ENCODE measurements around the gene FUT1. TPM values are rescaled to one million over a fixed set of nuclear protein-coding genes. Genes with fewer than 3 reads are reported as not detected.

The FUT1 gene
- polyA plus RNA-seq, 1 donor (not counting 4 experiments of a cell fraction or from before 2014, with no cell fraction given) = 3.7 TPM

DNA sequence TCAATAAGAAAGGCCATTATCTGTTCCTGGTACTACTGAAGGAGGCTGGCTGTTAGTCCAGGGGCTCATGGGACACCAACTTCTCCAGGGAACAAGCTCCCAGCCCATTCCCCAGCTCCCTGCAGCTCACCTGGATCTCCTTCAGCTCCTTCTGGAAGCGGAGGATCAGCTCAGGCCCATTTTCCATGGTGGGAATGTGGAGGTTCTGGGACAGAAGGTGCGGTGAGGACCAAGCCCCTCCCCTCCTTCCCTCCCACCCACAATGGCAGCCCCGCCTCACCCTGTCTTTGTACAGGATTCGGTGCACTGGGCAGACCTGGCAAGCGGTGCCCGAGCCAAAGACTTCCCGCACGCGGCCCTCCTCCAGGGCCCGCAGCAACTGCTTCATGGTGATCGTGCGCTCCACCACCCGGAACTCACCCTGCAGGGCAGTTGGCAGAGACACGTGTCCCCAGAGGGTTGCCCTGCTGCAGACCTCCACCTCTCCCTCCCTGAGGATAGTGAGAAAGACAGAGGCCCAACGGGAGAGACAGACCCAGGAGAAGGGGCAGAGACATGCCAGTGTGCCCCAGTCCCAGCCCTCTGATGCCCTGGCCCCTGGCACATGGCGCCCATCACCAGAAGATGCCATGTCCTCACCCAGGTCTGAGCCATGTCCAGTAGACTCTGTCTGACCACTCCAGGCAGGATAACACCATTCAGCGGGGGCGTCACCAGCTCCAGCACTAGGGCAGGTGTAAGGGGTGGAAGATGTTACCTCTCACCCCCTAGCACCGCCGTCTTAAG lies 44.0 kb upstream of the FUT1 start:
- peaks cover 15% of the 10 kb centered on the region for H3K4me1 ChIP-seq (ENCODE audit: control insufficient read depth, extremely low read depth, insufficient read depth, low read length)
- FAIRE-seq (no peak), DNase-seq (ENCODE audit: low read depth, low spot score) (no peak)
- H2AFZ ChIP-seq (ENCODE audit: control insufficient read depth, low read length) = no peak overlapping the region
- H3K9me3 ChIP-seq (ENCODE audit: control insufficient read depth, low read depth, low read length) = no peaks in the 10 kb centered on the region
- no peaks in the 10 kb centered on the region for H3K27me3 ChIP-seq (ENCODE audit: control insufficient read depth, extremely low read depth, insufficient read depth, low read length)
- no peak overlapping the region for H3K4me2 ChIP-seq (ENCODE audit: control insufficient read depth, extremely low read depth, insufficient read depth, low read depth, low read length)
- no peak for TF ChIP-seq EZH2 (IDR thresholded peaks at IDR 0.05; ENCODE audit: low read length)
- TF ChIP-seq, protein P1, sequence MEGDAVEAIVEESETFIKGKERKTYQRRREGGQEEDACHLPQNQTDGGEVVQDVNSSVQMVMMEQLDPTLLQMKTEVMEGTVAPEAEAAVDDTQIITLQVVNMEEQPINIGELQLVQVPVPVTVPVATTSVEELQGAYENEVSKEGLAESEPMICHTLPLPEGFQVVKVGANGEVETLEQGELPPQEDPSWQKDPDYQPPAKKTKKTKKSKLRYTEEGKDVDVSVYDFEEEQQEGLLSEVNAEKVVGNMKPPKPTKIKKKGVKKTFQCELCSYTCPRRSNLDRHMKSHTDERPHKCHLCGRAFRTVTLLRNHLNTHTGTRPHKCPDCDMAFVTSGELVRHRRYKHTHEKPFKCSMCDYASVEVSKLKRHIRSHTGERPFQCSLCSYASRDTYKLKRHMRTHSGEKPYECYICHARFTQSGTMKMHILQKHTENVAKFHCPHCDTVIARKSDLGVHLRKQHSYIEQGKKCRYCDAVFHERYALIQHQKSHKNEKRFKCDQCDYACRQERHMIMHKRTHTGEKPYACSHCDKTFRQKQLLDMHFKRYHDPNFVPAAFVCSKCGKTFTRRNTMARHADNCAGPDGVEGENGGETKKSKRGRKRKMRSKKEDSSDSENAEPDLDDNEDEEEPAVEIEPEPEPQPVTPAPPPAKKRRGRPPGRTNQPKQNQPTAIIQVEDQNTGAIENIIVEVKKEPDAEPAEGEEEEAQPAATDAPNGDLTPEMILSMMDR (optimal IDR thresholded peaks at IDR 0.05 in 1 of 3, IDR thresholded peaks at IDR 0.05 in 1 of 3, conservative IDR thresholded peaks at IDR 0.05 in 1 of 3; ENCODE audit: extremely low read depth in 1 of 3, insufficient read depth in 2 of 3, low read length in 3 of 3) = no peak
- H3K36me3 ChIP-seq (ENCODE audit: control insufficient read depth in 2 of 2, extremely low read depth in 1 of 2, insufficient read depth in 2 of 2, low read length in 2 of 2) = no peaks in the 10 kb centered on the region
- H3K9ac ChIP-seq (ENCODE audit: control insufficient read depth, extremely low read depth, insufficient read depth, low read length) = no peak overlapping the region
- H3K79me2 ChIP-seq (ENCODE audit: control insufficient read depth, insufficient read depth, low read length) = no peaks in the 10 kb centered on the region
- no peak overlapping the region for H3K4me3 ChIP-seq (ENCODE audit: control insufficient read depth in 2 of 3, extremely low read depth in 1 of 3, insufficient read depth in 2 of 3, low read depth in 1 of 3, low read length in 3 of 3)
- H4K20me1 ChIP-seq (ENCODE audit: control insufficient read depth, extremely low read depth, insufficient read depth, low read length) = no peaks in the 10 kb centered on the region
- no peaks in the 10 kb centered on the region for H3K9me1 ChIP-seq (ENCODE audit: control insufficient read depth, extremely low read depth, insufficient read depth, low read length)
- dilution Hi-C loops (cut with MboI; ENCODE audit: extremely low pct_ligation_motif_present, low sequenced_read_pairs) = loop anchor here (5.0 kb wide), 1 partner anchor 56 kb away; no protein-coding TSS in a partner anchor
- no peak overlapping the region for H3K27ac ChIP-seq (ENCODE audit: control insufficient read depth, insufficient read depth, low read length)

DNA sequence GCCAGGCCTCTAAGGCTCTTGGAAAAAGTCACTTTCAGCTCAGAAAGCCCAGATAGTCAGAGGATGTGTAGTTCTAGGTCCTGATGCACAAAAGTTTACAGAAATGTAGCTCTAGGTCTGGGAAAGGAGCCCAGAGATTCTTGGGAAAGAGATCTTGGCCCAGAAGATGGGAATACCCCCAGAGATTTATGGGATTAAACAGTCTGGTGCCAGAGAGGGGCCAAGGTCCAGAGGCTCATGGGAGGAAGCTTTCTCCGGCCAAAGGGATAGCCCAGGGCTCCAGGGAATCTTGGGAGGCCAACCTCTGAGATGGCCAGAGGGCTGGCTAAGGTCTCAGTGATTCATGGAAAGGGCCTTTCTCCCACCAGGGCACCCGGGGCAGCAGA lies 43.2 kb upstream of the FUT1 start:
- Histone ChIP-seq H3K9ac (ENCODE audit: control insufficient read depth, extremely low read depth, insufficient read depth, low read length) (no peak overlapping the region), H3K4me2 (ENCODE audit: control insufficient read depth, extremely low read depth, insufficient read depth, low read depth, low read length) (peak overlapping the region; percentile 96), H3K9me3 (ENCODE audit: control insufficient read depth, low read depth, low read length) (no peaks in the 10 kb centered on the region), H4K20me1 (ENCODE audit: control insufficient read depth, extremely low read depth, insufficient read depth, low read length) (no peaks in the 10 kb centered on the region), H3K36me3 (ENCODE audit: control insufficient read depth in 2 of 2, extremely low read depth in 1 of 2, insufficient read depth in 2 of 2, low read length in 2 of 2) (no peaks in the 10 kb centered on the region), H2AFZ (ENCODE audit: control insufficient read depth, low read length) (no peak overlapping the region), H3K4me3 (ENCODE audit: control insufficient read depth in 2 of 3, extremely low read depth in 1 of 3, insufficient read depth in 2 of 3, low read depth in 1 of 3, low read length in 3 of 3) (no peak overlapping the region), H3K79me2 (ENCODE audit: control insufficient read depth, insufficient read depth, low read length) (no peaks in the 10 kb centered on the region), H3K27ac (ENCODE audit: control insufficient read depth, insufficient read depth, low read length) (no peak overlapping the region), H3K9me1 (ENCODE audit: control insufficient read depth, extremely low read depth, insufficient read depth, low read length) (no peaks in the 10 kb centered on the region), H3K27me3 (ENCODE audit: control insufficient read depth, extremely low read depth, insufficient read depth, low read length) (no peaks in the 10 kb centered on the region), H3K4me1 (ENCODE audit: control insufficient read depth, extremely low read depth, insufficient read depth, low read length) (peaks cover 15% of the 10 kb centered on the region)
- dilution Hi-C loops (cut with MboI; ENCODE audit: extremely low pct_ligation_motif_present, low sequenced_read_pairs) = loop anchor here (5.0 kb wide), 1 partner anchor 57 kb away; no protein-coding TSS in a partner anchor
- no peak for TF ChIP-seq EZH2 (IDR thresholded peaks at IDR 0.05; ENCODE audit: low read length)
- TF ChIP-seq, protein P1 (optimal IDR thresholded peaks at IDR 0.05 in 1 of 3, IDR thresholded peaks at IDR 0.05 in 1 of 3, conservative IDR thresholded peaks at IDR 0.05 in 1 of 3; ENCODE audit: extremely low read depth in 1 of 3, insufficient read depth in 2 of 3, low read length in 3 of 3) = no peak
- DNase-seq (ENCODE audit: low read depth, low spot score) (no peak), FAIRE-seq (no peak)
